Activated naive CD4-positive, alpha-beta T cell treated with anti-CD3 and anti-CD28 coated beads for 36 hours (primary cell): ENCODE data around the gene SPON1. TPM values are rescaled to one million over a fixed set of nuclear protein-coding genes. Genes with fewer than 3 reads are reported as not detected.
"Not testable (repeated sequence)": the region's sequence is repeated elsewhere in the genome, so short reads cannot be mapped to it uniquely, and the experiment has no call there.

Source experiments
- CTCF ChIA-PET: fragments of 350-600 bp; sonication (Branson Sonifier 250); formaldehyde crosslinking; loops from one replicate; lab custom pipeline; 2021; ENCODE audit warnings: antibody characterized with exemption; lab: Charles Lee
- DNase-seq: peaks from one replicate; pipeline ENCODE4 v3.0.0-alpha.2; 2020
- H3K27ac Mint-ChIP-seq: one replicate; pipeline ENCODE4 v1.8.0; 2021; ENCODE audit warnings: mild to moderate bottlenecking, mixed read lengths
- H3K27me3 Mint-ChIP-seq: one replicate; pipeline ENCODE4 v1.8.0; 2021; ENCODE audit warnings: low read depth, mixed read lengths
- H3K36me3 Mint-ChIP-seq: one replicate; pipeline ENCODE4 v1.8.0; 2021; ENCODE audit warnings: low read depth, mixed read lengths
- H3K4me1 Mint-ChIP-seq: one replicate; pipeline ENCODE4 v1.8.0; 2021; ENCODE audit warnings: low read depth, mixed read lengths
- H3K4me3 Mint-ChIP-seq: one replicate; pipeline ENCODE4 v1.8.0; 2021; ENCODE audit warnings: mild to moderate bottlenecking, moderate library complexity, mixed read lengths
- H3K9me3 Mint-ChIP-seq: one replicate; pipeline ENCODE4 v1.8.0; 2021; ENCODE audit warnings: mixed read lengths
- intact Hi-C: fragments of 100-400 bp; cut with micrococcal nuclease; formaldehyde crosslinking; loops from one replicate; pipeline ENCODE4 v1.15.1; 2023
- total RNA-seq, 2 experiments: library from RNA; stranded (reverse); gene quantifications; one replicate each; pipeline ENCODE4 v1.2.3, GENCODE V29; 2021

SPON1 gene
- total RNA-seq, 2 experiments from 2014 or later = 0.24 to 0.25 TPM

DNA sequence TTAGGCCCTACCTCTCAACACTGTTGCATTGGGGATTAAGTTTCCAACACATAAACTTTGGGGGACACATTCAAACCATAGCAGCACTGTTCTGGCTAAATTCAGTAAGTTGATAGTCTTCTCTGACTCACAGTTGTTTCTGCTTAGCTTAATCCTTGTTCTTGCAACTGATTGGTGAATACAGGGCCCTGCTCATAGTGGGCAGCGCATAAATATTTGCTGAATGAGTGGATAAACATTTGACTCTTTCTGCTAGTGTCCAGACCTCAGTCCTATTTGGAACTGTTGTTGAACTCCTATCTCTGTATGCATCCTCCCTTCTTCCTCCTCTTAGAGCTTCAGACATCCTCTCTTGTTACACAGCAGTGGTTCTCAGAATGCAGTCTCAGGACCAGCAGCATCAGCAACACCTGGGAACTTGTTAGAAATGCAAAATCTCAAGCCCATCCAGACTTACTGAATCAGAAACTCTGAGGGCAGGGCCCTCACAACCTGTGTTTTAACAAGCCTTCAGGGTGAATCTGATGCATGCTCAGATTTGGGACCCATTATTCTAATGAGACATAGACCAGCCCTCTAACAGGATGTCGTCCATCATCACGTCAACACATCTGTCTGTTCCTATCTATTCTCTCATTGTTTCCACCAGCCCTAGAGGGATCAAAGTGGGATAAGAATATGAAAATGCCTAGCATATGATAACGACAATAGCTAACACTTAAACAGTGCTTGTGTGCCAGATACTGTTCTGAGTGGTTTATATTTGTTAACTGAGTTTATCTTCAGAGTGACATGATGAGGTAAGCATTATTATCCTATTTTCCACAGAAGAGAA is 22.3 kb downstream of the SPON1 start:
- H3K36me3 Mint-ChIP-seq = no peaks in the 10 kb centered on the region
- CTCF ChIA-PET = interaction anchor here (0.8 kb wide), 1 partner anchor 29 kb away, joined by 3 read pairs; no protein-coding TSS in a partner anchor
- DNase-seq = no peak
- intact Hi-C loops = no loop called here
- H3K27ac Mint-ChIP-seq = no peak overlapping the region
- no peak overlapping the region for H3K4me3 Mint-ChIP-seq
- H3K9me3 Mint-ChIP-seq = peaks cover 2% of the 10 kb centered on the region
- H3K27me3 Mint-ChIP-seq = no peaks in the 10 kb centered on the region
- no peaks in the 10 kb centered on the region for H3K4me1 Mint-ChIP-seq

DNA sequence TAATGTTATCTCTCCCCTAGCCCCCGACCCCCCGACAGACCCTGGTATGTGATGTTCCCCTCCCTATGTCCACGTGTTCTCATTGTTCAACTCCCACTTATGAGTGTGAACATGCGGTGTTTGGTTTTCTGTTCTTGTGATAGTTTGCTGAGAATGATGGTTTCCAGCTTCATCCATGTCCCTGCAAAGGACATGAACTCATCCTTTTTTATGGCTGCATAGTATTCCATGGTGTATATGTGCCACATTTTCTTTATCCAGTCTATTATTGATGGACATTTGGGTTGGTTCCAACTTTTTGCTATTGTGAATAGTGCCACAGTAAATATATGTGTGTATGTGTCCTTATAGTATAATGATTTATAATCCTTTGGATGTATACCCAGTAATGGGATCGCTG is 24.2 kb downstream of the SPON1 start:
- H3K4me3 Mint-ChIP-seq, CTCF ChIA-PET, DNase-seq, intact Hi-C loops, H3K27me3 Mint-ChIP-seq, H3K9me3 Mint-ChIP-seq, H3K36me3 Mint-ChIP-seq, H3K4me1 Mint-ChIP-seq, H3K27ac Mint-ChIP-seq: not testable (repeated sequence)

DNA sequence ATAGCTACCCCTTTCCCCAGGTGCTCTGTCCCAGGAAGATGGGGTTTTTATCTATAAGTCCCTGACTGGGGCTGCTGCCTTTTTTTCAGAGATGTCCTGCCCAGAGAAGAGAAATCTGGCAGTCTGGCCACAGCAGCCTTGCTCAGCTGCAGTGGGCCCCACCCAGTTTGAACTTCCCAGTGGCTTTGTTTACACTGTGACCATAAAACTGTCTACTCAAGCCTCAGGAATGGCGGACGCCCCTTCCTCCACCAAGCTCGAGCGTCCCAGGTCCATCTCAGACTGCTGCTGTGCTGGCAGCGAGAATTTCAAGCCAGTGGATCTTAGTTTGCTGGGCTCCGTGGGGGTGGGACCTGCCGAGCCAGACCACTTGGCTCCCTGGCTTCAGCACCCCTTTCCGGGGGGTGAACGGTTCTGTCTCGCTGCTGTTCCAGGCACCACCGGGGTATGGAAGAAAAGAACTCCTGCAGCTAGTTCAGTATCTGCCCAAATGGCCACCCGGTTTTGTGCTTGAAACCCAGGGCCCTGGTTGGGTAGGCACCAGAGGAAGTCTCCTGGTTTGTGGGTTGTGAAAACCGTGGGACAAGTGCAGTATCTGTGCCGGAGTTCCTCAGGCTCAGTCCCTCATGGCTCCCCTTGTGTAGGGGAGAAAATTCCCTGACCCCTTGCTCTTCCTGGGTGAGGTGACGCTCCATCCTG is 29.8 kb downstream of the SPON1 start:
- CTCF ChIA-PET, H3K4me1 Mint-ChIP-seq, intact Hi-C loops, H3K36me3 Mint-ChIP-seq, H3K9me3 Mint-ChIP-seq, H3K4me3 Mint-ChIP-seq, DNase-seq, H3K27ac Mint-ChIP-seq, H3K27me3 Mint-ChIP-seq: not testable (repeated sequence)

DNA sequence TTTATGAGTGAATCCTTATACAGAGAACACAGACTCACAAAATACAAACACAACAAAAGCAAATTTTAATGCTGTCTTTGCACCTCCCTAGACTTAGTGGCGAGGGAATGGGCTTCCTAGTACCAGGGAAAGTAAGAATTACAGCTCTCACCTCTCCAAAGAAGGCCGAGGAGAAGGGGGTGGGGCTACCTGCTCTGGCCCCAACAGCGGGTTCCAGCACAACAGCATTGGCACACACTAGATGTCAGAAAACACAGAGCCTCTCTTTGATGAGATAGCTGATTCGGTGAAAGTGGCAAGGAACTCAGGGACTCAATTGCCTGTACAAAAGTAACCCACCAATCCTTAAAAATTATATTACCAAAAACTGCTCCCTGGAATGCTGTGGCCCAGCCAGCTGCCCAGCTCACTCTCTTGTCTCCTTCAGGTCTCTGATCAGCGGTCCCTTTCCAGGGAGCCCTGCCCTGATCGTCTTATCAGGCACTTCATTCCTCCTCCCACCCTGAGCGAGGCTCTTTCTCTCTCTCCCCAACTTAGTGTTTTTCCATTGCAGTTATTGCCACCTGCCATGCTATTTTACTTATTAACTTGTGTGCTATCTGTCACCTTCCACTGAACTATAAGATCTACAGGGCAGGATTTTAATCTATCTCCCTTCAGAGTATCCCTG is 30.7 kb downstream of the SPON1 start:
- Mint-ChIP-seq H3K36me3 (no peaks in the 10 kb centered on the region), H3K9me3 (no peaks in the 10 kb centered on the region)

DNA sequence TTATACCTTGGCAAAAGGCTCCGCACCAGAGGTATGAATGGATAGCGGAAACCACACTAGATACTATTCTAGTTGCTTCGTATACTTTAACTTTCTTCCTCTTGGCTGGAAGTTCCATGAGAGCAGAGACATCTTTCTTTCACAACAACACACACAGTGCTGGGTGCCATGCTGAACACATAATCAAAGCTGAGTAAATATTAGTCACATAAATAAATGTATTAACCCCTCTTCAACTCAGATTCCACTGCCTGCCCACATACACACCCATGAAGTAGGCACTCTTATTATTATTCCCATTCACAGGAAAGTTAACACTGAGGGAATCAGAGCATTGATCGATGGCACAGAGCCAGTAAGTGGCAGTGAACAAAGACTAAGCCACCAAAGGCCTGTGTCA is 35.4 kb downstream of the SPON1 start:
- Mint-ChIP-seq H3K4me3 (no peak overlapping the region), H3K27ac (no peak overlapping the region), H3K27me3 (no peaks in the 10 kb centered on the region), H3K9me3 (peaks cover 11% of the 10 kb centered on the region), H3K36me3 (peaks cover 2% of the 10 kb centered on the region), H3K4me1 (no peaks in the 10 kb centered on the region)
- no peak for DNase-seq
- intact Hi-C loops = no loop called here
- CTCF ChIA-PET = no interaction called here

More for the DNA sequence above, 30.7 kb downstream of the SPON1 start:
- intact Hi-C loops = no loop called here
- no peak overlapping the region for H3K27ac Mint-ChIP-seq
- H3K27me3 Mint-ChIP-seq = no peaks in the 10 kb centered on the region
- CTCF ChIA-PET = interaction anchor here (0.6 to 0.9 kb wide), 2 partner anchors 37 to 155 kb away, joined by 3 to 4 read pairs; no protein-coding TSS in a partner anchor
- DNase-seq = no peak
- H3K4me1 Mint-ChIP-seq = no peaks in the 10 kb centered on the region
- no peak overlapping the region for H3K4me3 Mint-ChIP-seq

DNA sequence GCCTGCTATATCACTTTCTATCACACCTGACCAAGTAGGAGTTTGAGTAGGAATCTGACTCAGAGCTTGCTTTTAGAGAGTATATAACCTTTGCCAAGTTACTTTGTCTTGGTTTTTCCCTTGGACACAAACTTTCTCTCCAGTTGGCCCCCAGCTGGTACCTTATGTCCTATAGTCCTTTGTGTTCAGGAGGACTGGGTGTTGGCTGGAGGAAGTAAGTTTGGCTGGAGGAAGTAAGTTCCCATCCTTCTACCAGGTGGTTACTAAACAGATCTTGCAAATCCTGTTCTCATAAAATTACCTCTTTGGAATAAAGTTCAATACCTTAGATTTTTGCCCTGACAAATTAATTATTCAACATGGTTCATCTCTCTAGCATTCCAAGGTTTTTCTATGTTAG is 37.2 kb downstream of the SPON1 start:
- Mint-ChIP-seq H3K9me3 (peaks cover 15% of the 10 kb centered on the region), H3K27ac (no peak overlapping the region), H3K4me3 (no peak overlapping the region), H3K27me3 (no peaks in the 10 kb centered on the region), H3K36me3 (peaks cover 2% of the 10 kb centered on the region), H3K4me1 (no peaks in the 10 kb centered on the region)
- intact Hi-C loops = no loop called here
- CTCF ChIA-PET = no interaction called here
- DNase-seq = no peak

DNA sequence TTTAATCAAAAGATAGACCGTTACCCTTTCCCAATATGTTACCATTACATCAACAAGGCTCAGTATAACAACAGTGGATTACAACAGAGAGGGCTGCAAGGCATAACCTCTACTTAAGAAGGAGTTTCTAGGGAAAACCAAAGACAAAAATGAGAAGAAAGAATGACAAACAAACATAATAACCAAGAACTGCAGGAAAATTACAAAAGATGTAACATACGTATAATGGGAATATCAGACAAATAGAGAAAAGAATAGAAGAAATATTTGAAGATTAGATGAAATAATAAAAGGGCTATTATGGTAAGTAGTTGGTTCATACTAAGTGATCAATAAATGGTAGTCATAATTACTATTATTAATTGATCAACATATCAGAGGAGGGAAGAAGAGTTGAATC is 39.1 kb downstream of the SPON1 start:
- intact Hi-C loops = no loop called here
- no peak for DNase-seq
- H3K36me3 Mint-ChIP-seq = peaks cover 2% of the 10 kb centered on the region
- H3K4me1 Mint-ChIP-seq = no peaks in the 10 kb centered on the region
- H3K9me3 Mint-ChIP-seq = peaks cover 15% of the 10 kb centered on the region
- no peaks in the 10 kb centered on the region for H3K27me3 Mint-ChIP-seq
- no peak overlapping the region for H3K27ac Mint-ChIP-seq
- CTCF ChIA-PET = no interaction called here
- no peak overlapping the region for H3K4me3 Mint-ChIP-seq

DNA sequence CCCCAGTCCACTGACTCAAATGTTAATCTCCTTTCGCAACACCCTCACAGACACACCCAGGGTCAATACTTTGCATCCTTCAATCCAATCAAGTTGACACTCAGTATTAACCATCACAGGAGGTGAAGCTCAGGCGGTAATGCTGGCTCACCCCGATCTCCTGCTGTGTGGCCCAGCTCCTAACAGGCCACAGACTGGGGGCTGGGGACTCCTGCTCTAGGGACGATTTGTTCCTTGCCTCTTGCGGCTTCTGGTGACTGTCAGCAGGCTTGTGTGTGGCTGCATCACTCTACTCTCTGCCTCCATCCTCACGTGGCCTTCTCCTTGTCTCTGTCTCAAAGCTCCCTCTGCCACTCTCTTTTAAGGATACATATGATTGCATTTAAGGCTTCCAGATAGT is 45.0 kb downstream of the SPON1 start:
- no peak overlapping the region for H3K4me3 Mint-ChIP-seq
- no peaks in the 10 kb centered on the region for H3K36me3 Mint-ChIP-seq
- no peaks in the 10 kb centered on the region for H3K27me3 Mint-ChIP-seq
- CTCF ChIA-PET = no interaction called here
- intact Hi-C loops = no loop called here
- DNase-seq = no peak
- H3K4me1 Mint-ChIP-seq = no peaks in the 10 kb centered on the region
- peaks cover 4% of the 10 kb centered on the region for H3K9me3 Mint-ChIP-seq
- H3K27ac Mint-ChIP-seq = no peak overlapping the region

DNA sequence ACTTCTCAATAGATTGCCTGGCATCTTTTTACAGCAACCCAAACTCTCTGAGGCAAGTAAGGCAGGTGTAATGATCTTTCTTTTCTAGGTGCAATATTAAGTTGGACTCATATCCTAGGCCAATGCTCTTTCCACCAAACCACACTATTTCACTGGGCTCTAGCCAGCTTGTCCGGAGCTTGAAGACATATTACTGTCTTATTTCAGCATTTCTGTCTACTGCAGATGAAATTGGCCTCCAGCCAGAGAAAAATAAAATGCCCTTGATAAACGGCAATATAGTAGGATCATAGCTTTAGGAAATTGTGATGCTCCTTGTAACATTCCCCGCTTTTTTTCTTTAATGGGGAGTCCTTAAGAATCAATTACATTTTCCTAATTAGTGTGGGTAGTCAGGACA is 48.1 kb downstream of the SPON1 start:
- Mint-ChIP-seq H3K27ac (no peak overlapping the region), H3K27me3 (no peaks in the 10 kb centered on the region), H3K9me3 (no peaks in the 10 kb centered on the region), H3K4me3 (no peak overlapping the region), H3K4me1 (no peaks in the 10 kb centered on the region), H3K36me3 (no peaks in the 10 kb centered on the region)
- CTCF ChIA-PET = no interaction called here
- intact Hi-C loops = no loop called here
- DNase-seq = no peak

DNA sequence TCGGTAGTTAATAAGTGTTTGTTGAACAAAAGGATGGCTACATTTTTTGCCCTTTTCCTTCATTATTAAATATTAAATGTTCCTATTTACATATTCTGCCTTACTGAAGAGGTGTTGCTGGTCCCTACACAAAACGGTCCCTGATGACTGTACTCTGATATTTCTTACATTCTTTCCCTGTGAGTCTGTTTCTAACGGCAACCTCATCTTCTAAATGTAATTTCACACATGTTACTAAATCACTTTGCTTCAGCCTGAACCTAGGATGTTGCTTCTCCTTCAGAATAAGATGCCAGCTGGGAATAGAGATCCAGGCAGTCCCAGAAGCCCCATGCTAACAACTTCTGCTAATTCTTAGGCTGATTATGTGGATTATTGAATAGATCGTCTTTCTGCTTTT is 50.3 kb downstream of the SPON1 start:
- H3K27ac Mint-ChIP-seq = no peak overlapping the region
- no peaks in the 10 kb centered on the region for H3K36me3 Mint-ChIP-seq
- DNase-seq = no peak
- no peak overlapping the region for H3K4me3 Mint-ChIP-seq
- no peaks in the 10 kb centered on the region for H3K4me1 Mint-ChIP-seq
- CTCF ChIA-PET = interaction anchor here (1.3 kb wide), 1 partner anchor 40 kb away, joined by 3 read pairs; no protein-coding TSS in a partner anchor
- H3K27me3 Mint-ChIP-seq = no peaks in the 10 kb centered on the region
- H3K9me3 Mint-ChIP-seq = no peaks in the 10 kb centered on the region
- intact Hi-C loops = no loop called here

DNA sequence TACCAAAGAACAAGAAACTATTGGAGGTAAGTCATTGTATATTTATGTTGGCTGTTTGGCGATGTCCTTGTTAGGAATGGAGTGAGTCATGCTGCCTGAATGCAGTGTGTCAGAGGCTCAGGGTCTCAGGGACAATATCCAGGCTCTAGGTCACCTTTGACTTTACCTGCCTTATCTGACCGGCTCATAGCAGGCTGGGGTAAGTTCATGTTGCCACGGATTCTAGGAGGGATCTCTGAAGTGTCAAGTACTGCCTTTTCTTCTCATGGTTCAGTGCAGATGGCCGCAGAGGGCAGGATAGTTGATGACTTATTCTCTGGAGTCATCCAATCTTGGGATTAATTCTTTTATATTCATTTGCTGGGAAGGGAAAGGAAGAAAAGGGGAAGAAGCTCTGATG is 53.2 kb downstream of the SPON1 start:
- CTCF ChIA-PET = no interaction called here
- no peak overlapping the region for H3K4me3 Mint-ChIP-seq
- no peak overlapping the region for H3K27ac Mint-ChIP-seq

DNA sequence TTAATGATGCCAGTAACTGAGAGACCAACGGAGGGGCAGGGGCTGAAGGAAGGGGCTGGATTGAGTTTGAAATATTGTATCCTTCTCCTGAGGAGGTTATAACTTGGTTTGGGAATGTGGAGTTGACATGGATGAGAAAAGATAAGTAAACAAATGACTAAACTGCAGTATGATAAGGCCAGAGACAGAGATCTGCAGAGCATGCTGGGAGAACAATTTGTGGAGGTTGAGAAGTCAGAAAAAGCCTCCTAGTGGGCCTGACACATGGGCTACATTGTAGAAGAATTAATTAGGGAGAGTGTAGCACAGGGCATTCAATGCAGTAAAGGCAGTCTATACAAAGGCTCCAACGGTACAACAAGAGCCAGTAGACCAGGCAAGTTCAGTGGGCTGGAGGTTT is 55.9 kb downstream of the SPON1 start:
- H3K36me3 Mint-ChIP-seq = no peaks in the 10 kb centered on the region
- H3K27me3 Mint-ChIP-seq = no peaks in the 10 kb centered on the region
- DNase-seq = no peak
- no peaks in the 10 kb centered on the region for H3K4me1 Mint-ChIP-seq
- intact Hi-C loops = no loop called here
- no peak overlapping the region for H3K4me3 Mint-ChIP-seq
- H3K9me3 Mint-ChIP-seq = no peaks in the 10 kb centered on the region
- CTCF ChIA-PET = interaction anchor here (0.5 to 1.7 kb wide), 2 partner anchors 114 to 131 kb away, joined by 3 to 7 read pairs; no protein-coding TSS in a partner anchor
- H3K27ac Mint-ChIP-seq = no peak overlapping the region

More for the DNA sequence above, 53.2 kb downstream of the SPON1 start:
- intact Hi-C loops = no loop called here
- H3K9me3 Mint-ChIP-seq = no peaks in the 10 kb centered on the region
- no peak for DNase-seq
- no peaks in the 10 kb centered on the region for H3K36me3 Mint-ChIP-seq
- no peaks in the 10 kb centered on the region for H3K27me3 Mint-ChIP-seq
- H3K4me1 Mint-ChIP-seq = no peaks in the 10 kb centered on the region
